ENCODE data around the gene SLC30A2.

The SLC30A2 gene

DNA sequence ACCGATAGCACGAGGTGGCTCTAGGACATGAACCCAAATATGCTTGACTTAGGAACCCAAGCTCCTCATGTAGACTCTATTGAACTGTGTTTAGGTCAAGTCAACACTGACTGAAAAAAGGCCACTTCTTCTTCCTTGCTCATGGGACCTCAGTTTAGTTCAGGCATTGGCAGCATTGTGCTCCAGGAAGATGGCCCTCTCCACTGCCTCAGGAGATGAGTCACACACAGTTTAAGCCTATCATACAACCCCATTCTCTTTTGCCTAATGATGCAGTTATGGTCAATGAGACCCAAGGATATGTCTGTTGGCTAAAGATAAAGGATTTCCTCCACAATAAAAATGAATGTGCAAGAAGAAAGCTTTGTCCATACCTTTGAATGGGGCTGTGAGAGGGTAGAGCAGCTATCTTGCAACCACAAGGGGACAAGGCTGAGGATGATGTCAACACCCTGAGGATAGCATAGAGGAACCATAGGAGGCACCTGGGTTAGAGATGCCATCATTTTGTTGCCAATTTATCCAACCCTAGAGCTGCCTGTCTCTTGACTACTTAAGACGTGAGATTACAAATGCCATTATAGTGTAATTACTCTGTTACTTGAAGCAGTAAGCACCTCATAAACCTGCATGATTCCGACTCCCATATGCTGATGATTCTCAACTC, 24.5 kb upstream of the SLC30A2 start:
- H3K4me3 ChIP-seq (replicated peaks; ENCODE audit: low read depth, low read length) = no peak overlapping the region
- TF ChIP-seq, protein P1, sequence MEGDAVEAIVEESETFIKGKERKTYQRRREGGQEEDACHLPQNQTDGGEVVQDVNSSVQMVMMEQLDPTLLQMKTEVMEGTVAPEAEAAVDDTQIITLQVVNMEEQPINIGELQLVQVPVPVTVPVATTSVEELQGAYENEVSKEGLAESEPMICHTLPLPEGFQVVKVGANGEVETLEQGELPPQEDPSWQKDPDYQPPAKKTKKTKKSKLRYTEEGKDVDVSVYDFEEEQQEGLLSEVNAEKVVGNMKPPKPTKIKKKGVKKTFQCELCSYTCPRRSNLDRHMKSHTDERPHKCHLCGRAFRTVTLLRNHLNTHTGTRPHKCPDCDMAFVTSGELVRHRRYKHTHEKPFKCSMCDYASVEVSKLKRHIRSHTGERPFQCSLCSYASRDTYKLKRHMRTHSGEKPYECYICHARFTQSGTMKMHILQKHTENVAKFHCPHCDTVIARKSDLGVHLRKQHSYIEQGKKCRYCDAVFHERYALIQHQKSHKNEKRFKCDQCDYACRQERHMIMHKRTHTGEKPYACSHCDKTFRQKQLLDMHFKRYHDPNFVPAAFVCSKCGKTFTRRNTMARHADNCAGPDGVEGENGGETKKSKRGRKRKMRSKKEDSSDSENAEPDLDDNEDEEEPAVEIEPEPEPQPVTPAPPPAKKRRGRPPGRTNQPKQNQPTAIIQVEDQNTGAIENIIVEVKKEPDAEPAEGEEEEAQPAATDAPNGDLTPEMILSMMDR (IDR thresholded peaks at IDR 0.05; ENCODE audit: low read depth, low read length, missing control alignments) = no peak
- no peak for DNase-seq (ENCODE audit: extremely low read depth, low read depth)

DNA sequence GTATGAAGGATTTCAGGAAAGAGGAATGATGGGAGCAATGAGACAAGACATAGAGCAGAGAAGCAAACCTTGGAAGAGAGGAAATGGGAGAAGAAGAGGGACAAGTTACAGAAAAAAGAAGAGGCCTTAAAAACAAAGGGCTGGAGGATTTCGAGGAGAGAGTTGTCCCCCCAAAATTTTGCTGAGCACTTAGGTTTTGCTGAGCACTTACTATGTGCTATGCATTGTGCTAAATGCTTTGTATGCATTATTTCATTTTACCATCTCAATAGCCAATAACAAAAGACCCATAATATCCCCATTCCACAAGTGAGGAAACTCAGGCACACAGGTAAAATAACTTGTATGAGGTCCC, 24.0 kb upstream of the SLC30A2 start:
- TF ChIP-seq, protein P1 (IDR thresholded peaks at IDR 0.05; ENCODE audit: low read depth, low read length, missing control alignments) = no peak
- DNase-seq (ENCODE audit: extremely low read depth, low read depth) = no peak
- H3K4me3 ChIP-seq (replicated peaks; ENCODE audit: low read depth, low read length) = no peak overlapping the region

DNA sequence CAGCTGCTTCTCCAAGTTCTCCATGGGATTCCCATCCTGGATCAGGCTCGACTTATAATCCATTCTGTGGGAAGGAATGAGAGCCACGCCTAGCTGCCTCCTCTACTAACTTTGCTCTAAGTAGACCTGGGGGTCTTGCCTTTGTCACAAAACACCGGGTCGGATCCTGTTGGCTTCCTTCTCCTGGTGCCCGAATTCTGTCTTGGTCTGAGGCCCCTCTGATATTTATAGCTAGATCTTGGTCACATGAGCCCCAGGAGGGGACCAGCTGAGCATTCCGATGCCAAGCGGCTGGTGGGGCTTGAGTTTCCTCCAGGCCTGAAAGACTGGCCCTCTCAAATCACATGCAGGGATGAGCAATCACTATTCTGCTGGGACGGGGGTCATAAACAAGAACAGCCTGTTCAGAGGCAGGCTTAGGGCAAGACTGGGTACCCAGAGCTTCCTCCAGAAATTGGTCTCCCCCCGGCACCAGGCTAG, 21.6 kb upstream of the SLC30A2 start, which contains the start of gene TRIM63:
TRIM63 (minus strand) TSS at position 199 of the 480 bp plus-strand sequence; CDS start at position 63, 136 bp downstream.
- TF ChIP-seq, protein P1 (IDR thresholded peaks at IDR 0.05; ENCODE audit: low read depth, low read length, missing control alignments) = no peak
- no peak for DNase-seq (ENCODE audit: extremely low read depth, low read depth)
- no peak within 1 kb of the TSS for H3K4me3 ChIP-seq (replicated peaks; ENCODE audit: low read depth, low read length)

DNA sequence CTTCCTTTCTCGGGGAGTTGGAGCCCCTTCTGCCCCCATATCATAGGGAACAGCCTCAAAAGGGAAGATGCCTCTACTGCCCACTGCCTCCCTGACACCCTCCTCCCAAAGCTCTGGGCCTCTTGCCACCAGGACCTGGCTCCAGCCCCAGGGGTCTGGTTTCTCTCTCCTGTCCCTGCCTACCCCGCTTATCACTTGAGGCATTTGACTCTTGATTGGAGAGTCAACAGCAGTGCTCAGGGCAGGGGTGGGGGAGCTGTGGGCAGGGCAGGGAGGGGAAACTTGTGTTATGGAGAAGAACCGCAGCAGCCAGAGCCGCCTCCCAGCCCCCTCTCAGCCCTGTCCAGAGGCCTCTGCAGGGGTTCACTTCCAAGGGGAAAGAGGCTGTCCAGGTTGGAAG, 20.9 kb upstream of the SLC30A2 start:
- no peak overlapping the region for H3K4me3 ChIP-seq (replicated peaks; ENCODE audit: low read depth, low read length)
- DNase-seq (ENCODE audit: extremely low read depth, low read depth) = no peak
- TF ChIP-seq, protein P1 (IDR thresholded peaks at IDR 0.05; ENCODE audit: low read depth, low read length, missing control alignments) = no peak

DNA sequence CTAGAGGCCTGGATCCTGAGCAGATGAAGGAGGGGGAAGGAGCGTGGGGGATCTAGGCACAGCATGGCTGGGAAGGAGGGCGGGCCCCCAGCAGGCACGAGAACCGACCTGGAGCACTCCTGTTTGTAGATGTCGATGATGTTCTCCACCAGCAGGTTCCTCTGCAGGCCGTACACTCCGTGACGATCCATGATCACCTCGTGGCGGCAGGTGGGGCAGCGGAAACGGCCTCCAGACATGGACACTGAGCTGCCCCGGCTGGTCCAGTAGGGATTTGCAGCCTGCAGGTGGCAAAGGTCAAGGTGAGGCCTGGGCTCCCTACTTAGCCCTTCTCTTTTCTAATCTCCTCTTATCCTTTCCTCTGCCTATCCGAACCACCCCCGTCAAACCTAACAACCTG, 20.2 kb upstream of the SLC30A2 start:
- DNase-seq (ENCODE audit: extremely low read depth, low read depth) = no peak
- no peak overlapping the region for H3K4me3 ChIP-seq (replicated peaks; ENCODE audit: low read depth, low read length)
- TF ChIP-seq, protein P1 (IDR thresholded peaks at IDR 0.05; ENCODE audit: low read depth, low read length, missing control alignments) = no peak

DNA sequence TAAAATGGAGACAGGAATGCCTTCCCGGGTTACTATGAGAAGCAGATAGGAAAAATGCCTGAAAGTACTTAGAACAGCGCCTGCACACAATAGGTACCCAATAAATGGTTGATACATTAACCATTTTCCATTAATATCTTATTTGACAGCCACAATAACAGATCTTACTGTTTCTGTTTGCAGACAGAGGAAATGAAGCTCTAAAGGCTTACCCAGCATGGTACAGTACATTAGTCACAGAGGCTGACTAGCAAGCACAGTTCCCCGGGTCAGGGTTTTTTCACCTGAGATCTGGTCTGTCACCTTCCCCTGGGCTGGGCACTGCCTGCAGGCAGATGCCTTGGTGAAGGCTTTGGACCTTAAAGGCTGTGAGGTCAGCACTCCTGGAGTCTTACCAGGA, 18.6 kb upstream of the SLC30A2 start:
- H3K4me3 ChIP-seq (replicated peaks; ENCODE audit: low read depth, low read length) = no peak overlapping the region
- no peak for DNase-seq (ENCODE audit: extremely low read depth, low read depth)
- TF ChIP-seq, protein P1 (IDR thresholded peaks at IDR 0.05; ENCODE audit: low read depth, low read length, missing control alignments) = no peak
